CD4-positive, alpha-beta T cell (primary cell): ENCODE results near the gene RIPOR2. TPM values are rescaled to one million over a fixed set of nuclear protein-coding genes. Genes with fewer than 3 reads are reported as not detected.

Experiments
- ATAC-seq: fragments of 200-7000 bp; cut with Tn5 transposase; one replicate; pipeline ENCODE4 v1.10.0; 2022; ENCODE audit warnings: mild to moderate bottlenecking; ENCODE audit not compliant: poor library complexity
- CTCF ChIA-PET: fragments of 350-600 bp; sonication (Branson Sonifier 250); formaldehyde crosslinking; loops from one replicate; lab custom pipeline; 2021; ENCODE audit warnings: antibody characterized with exemption, inconsistent platforms; lab: Charles Lee
- POLR2A ChIA-PET: fragments of 350-600 bp; sonication (Branson Sonifier 250); formaldehyde crosslinking; loops from one replicate; lab custom pipeline; 2021; ENCODE audit warnings: antibody characterized with exemption, inconsistent platforms; lab: Charles Lee
- DNase-seq, 14 experiments: peaks; one replicate each; pipeline ENCODE4 v3.0.0-alpha.2; 2013 to 2020; ENCODE audit warnings: mixed read lengths in 2 of 14
- H3K27ac ChIP-seq, 2 donors: one replicate each; pipeline versions ENCODE4 v1.5.1 to v1.7.0; 2013; ENCODE audit warnings: low read length in 2 of 2, low read depth in 1 of 2, mild to moderate bottlenecking in 1 of 2
- H3K27me3 ChIP-seq, 2 experiments: 1 replicate in 1 of 2; 2 replicates in 1 of 2; pipeline versions ENCODE4 v1.6.1 to v1.7.0; 2013; ENCODE audit warnings: low read length in 2 of 2, control low read depth in 1 of 2, mild to moderate bottlenecking in 1 of 2, moderate library complexity in 1 of 2; ENCODE audit not compliant: insufficient read depth in 2 of 2, control insufficient read depth in 1 of 2
- H3K36me3 ChIP-seq: one replicate; pipeline ENCODE4 v1.6.1; 2013; ENCODE audit warnings: low read length, control low read depth; ENCODE audit not compliant: insufficient read depth
- H3K4me1 ChIP-seq: one replicate; pipeline ENCODE4 v1.6.1; 2013; ENCODE audit warnings: low read length, control low read depth; ENCODE audit not compliant: insufficient read depth
- H3K4me3 ChIP-seq: one replicate; pipeline ENCODE4 v1.5.1; 2013; ENCODE audit warnings: mild to moderate bottlenecking, low read length, moderate library complexity
- H3K9me3 ChIP-seq, 2 experiments: 1 replicate in 1 of 2; 2 replicates in 1 of 2; pipeline versions ENCODE4 v1.6.1 to v1.7.0; 2013; ENCODE audit warnings: low read length in 2 of 2, mild to moderate bottlenecking in 2 of 2, control low read depth in 1 of 2, moderate library complexity in 1 of 2; ENCODE audit not compliant: control insufficient read depth in 1 of 2, insufficient read depth in 1 of 2
- H3K27ac Mint-ChIP-seq: one replicate; pipeline ENCODE4 v1.8.0; 2020; ENCODE audit warnings: mixed read lengths
- H3K27me3 Mint-ChIP-seq: one replicate; pipeline ENCODE4 v1.8.0; 2021; ENCODE audit warnings: mixed read lengths
- H3K36me3 Mint-ChIP-seq: one replicate; pipeline ENCODE4 v1.8.0; 2021; ENCODE audit warnings: low read depth, mixed read lengths
- H3K4me1 Mint-ChIP-seq: one replicate; pipeline ENCODE4 v1.8.0; 2021; ENCODE audit warnings: low read depth, mixed read lengths
- H3K4me3 Mint-ChIP-seq: one replicate; pipeline ENCODE4 v1.8.0; 2020; ENCODE audit warnings: mild to moderate bottlenecking, mixed read lengths
- H3K9me3 Mint-ChIP-seq: one replicate; pipeline ENCODE4 v1.8.0; 2020; ENCODE audit warnings: mixed read lengths
- CTCF ChIP-seq: fragments of 200-600 bp; IDR thresholded peaks from one replicate; pipeline ENCODE4 v1.8.0; 2022; ENCODE audit warnings: antibody characterized with exemption, mild to moderate bottlenecking
- intact Hi-C, 2 experiments: fragments of 100-400 bp; cut with DNase I in 1 of 2; cut with micrococcal nuclease in 1 of 2; formaldehyde crosslinking; loops; one replicate each; pipeline versions ENCODE4 v1.15.1 to v1.9.0; 2023 to 2025; cut with DNase I, micrococcal nuclease
- total RNA-seq, 174 experiments: library from RNA in 2 of 174; stranded (reverse) in 2 of 174; gene quantifications; one replicate each; pipeline ENCODE4 v1.2.3 and lab custom pipeline; 2021 to 2026

The RIPOR2 gene
- total RNA-seq, 2 experiments from 2014 or later, result 123 to 129 TPM

DNA sequence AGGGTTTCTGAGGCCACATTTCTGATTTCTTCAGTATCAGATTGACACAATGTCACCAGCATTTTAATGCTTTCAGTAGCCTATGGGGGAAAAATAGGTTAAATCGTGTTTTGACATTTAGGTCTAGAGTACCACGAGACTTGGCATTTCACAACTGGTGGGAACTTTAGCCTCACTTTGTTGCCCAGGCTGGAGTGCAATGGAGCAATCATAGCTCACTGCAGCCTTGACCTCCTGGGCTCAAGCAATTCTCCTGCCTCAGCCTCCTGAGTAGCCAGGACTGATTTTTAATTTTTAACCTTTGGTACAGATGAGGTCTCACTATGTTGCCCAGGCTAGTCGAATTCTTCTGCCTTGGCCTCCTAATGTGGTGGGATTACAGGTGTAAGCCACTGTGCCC lies 126.0 kb downstream of the RIPOR2 start:
- Mint-ChIP-seq H3K27me3 (no peaks in the 10 kb centered on the region), H3K27ac (peak overlapping the region; percentile 66), H3K4me3 (no peak overlapping the region), H3K4me1 (no peaks in the 10 kb centered on the region), H3K36me3 (peaks cover 66% of the 10 kb centered on the region), H3K9me3 (no peaks in the 10 kb centered on the region)
- Histone ChIP-seq H3K36me3 (peaks cover 64% of the 10 kb centered on the region), H3K9me3 (no peaks in the 10 kb centered on the region), H3K27me3 (no peaks in the 10 kb centered on the region), H3K4me3 (no peak overlapping the region), H3K4me1 (no peaks in the 10 kb centered on the region), H3K27ac (no peak overlapping the region)
- ATAC-seq, result no peak
- intact Hi-C loops, result no loop called here
- ChIA-PET POLR2A (no interaction called here), CTCF (interaction anchor here (1.5 kb wide), 1 partner anchor 10 kb away, joined by 3 read pairs; no protein-coding TSS in a partner anchor)
- TF ChIP-seq CTCF, result no peak
- DNase-seq, result no peak

GRCh38 chr6:24807584-24807983 lies 128.2 kb downstream of the RIPOR2 start:
- Mint-ChIP-seq H3K9me3 (no peaks in the 10 kb centered on the region), H3K4me1 (no peaks in the 10 kb centered on the region), H3K27ac (peak overlapping the region; percentile 35), H3K36me3 (peaks cover 86% of the 10 kb centered on the region), H3K27me3 (no peaks in the 10 kb centered on the region), H3K4me3 (no peak overlapping the region)
- Histone ChIP-seq H3K4me1 (no peaks in the 10 kb centered on the region), H3K27me3 (no peaks in the 10 kb centered on the region), H3K9me3 (no peaks in the 10 kb centered on the region), H3K4me3 (no peak overlapping the region), H3K36me3 (peaks cover 84% of the 10 kb centered on the region), H3K27ac (no peak overlapping the region)
- DNase-seq (no peak), ATAC-seq (no peak)
- POLR2A ChIA-PET, result interaction anchor here (0.8 to 1.3 kb wide), 2 partner anchors 27 to 219 kb away, joined by 3 read pairs; no protein-coding TSS in a partner anchor
- CTCF ChIA-PET, result no interaction called here
- no peak for TF ChIP-seq CTCF
- intact Hi-C loops, result no loop called here

DNA sequence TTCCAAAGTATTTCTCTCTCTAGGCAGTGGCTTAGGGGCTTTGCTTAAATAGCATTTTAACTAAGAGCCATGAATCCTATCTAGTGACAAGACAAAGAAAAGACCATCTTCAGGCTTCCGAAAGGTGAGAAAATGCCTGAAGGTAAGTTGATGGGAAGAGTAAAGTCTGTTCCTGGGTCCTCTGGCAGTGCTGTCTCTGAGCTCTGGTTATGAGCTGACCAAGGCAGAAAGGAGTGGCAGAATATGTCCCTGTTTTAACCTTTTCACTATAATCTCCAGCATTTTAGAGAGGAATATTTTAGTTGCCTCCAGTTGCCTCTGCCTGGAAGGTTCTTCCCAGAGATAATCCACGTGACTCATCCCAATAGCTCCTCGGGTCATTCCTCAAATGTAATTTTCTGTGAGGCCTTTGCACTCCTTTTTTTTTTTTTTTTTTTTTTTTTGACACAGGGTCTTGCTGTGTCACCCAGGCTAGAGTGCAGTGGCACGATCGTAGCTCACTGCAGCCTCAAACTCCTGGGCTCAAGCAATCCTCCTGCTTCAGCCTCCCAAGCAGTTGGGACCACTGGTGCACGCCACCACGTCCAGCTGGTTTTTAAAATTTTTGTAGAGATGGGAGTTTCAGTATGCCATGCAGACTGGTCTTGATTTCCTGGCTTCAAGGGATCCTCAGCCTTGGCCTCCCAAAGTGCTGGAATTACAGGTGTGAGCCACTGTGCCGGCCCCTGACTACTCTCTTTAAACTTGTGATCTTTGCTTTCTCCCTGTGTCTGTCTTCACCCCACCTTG lies 133.3 kb downstream of the RIPOR2 start:
- ATAC-seq, result no peak
- Histone ChIP-seq H3K27ac (no peak overlapping the region), H3K4me3 (no peak overlapping the region), H3K4me1 (no peaks in the 10 kb centered on the region), H3K36me3 (peaks cover 61% of the 10 kb centered on the region), H3K9me3 (no peaks in the 10 kb centered on the region), H3K27me3 (no peaks in the 10 kb centered on the region)
- intact Hi-C loops, result no loop called here
- no peaks in the 10 kb centered on the region for H3K27me3 Mint-ChIP-seq
- no peak overlapping the region for H3K4me3 Mint-ChIP-seq
- peaks cover 11% of the 10 kb centered on the region for H3K4me1 Mint-ChIP-seq
- peak overlapping the region; percentile 7 for H3K27ac Mint-ChIP-seq
- no peaks in the 10 kb centered on the region for H3K9me3 Mint-ChIP-seq
- H3K36me3 Mint-ChIP-seq, result peaks cover 68% of the 10 kb centered on the region
- no peak for DNase-seq
- CTCF ChIA-PET, result no interaction called here
- no peak for TF ChIP-seq CTCF
- POLR2A ChIA-PET, result no interaction called here
